ENCODE results near the gene RPAP2. TPM values are rescaled to one million over a fixed set of nuclear protein-coding genes. Genes with fewer than 3 reads are reported as not detected.

RPAP2 gene
- total RNA-seq, 1 donor: 8.7 TPM

- Histone ChIP-seq H3K4me3 (ENCODE audit: insufficient read depth, low read length) (no peak overlapping the region), H2AFZ (ENCODE audit: low read length) (no peak overlapping the region), H3K36me3 (ENCODE audit: insufficient read depth, low read length) (peaks cover 18% of the 10 kb centered on the region), H3K9me3 (ENCODE audit: low read depth, low read length) (no peaks in the 10 kb centered on the region), H3K4me1 (ENCODE audit: insufficient read depth, low read length) (no peaks in the 10 kb centered on the region), H3K27me3 (ENCODE audit: insufficient read depth, low read length) (no peaks in the 10 kb centered on the region), H3K79me2 (ENCODE audit: insufficient read depth, low read length) (no peaks in the 10 kb centered on the region), H3K27ac (ENCODE audit: low read depth, low read length) (no peak overlapping the region), H3K4me2 (ENCODE audit: insufficient read depth, low read length) (no peak overlapping the region), H4K20me1 (ENCODE audit: insufficient read depth, low read length) (peaks cover 3% of the 10 kb centered on the region)
- peak; percentile 87 for TF ChIP-seq CTCF (IDR thresholded peaks at IDR 0.05; ENCODE audit: extremely low read depth, low read depth, low read length)
- DNase-seq (ENCODE audit: insufficient read length, low spot score, missing footprints): no peak
These were observed 7.4 kb upstream of the RPAP2 start for GRCh38 chr1:92291372-92291999.

- H3K79me2 ChIP-seq (ENCODE audit: insufficient read depth, low read length): peaks cover 31% of the 10 kb centered on the region
- no peak for DNase-seq (ENCODE audit: insufficient read length, low spot score, missing footprints)
- TF ChIP-seq CTCF (IDR thresholded peaks at IDR 0.05; ENCODE audit: extremely low read depth, low read depth, low read length): peak; percentile 20
- peak overlapping the region; percentile 91 for H3K27ac ChIP-seq (ENCODE audit: low read depth, low read length)
- H3K9me3 ChIP-seq (ENCODE audit: low read depth, low read length): no peaks in the 10 kb centered on the region
- H3K4me3 ChIP-seq (ENCODE audit: insufficient read depth, low read length): peak overlapping the region; percentile 97
- peak overlapping the region; percentile 99 for H2AFZ ChIP-seq (ENCODE audit: low read length)
- H3K36me3 ChIP-seq (ENCODE audit: insufficient read depth, low read length): peaks cover 10% of the 10 kb centered on the region
- H4K20me1 ChIP-seq (ENCODE audit: insufficient read depth, low read length): no peaks in the 10 kb centered on the region
- peaks cover 10% of the 10 kb centered on the region for H3K4me1 ChIP-seq (ENCODE audit: insufficient read depth, low read length)
- no peaks in the 10 kb centered on the region for H3K27me3 ChIP-seq (ENCODE audit: insufficient read depth, low read length)
- H3K4me2 ChIP-seq (ENCODE audit: insufficient read depth, low read length): peak overlapping the region; percentile 94
These were observed 666 bp upstream of the RPAP2 start for GRCh38 chr1:92298213-92298572.

GRCh38 chr1:92299477-92300150, 755 bp downstream of the RPAP2 start:
- Histone ChIP-seq H4K20me1 (ENCODE audit: insufficient read depth, low read length) (no peaks in the 10 kb centered on the region), H2AFZ (ENCODE audit: low read length) (peak overlapping the region; percentile 99), H3K4me1 (ENCODE audit: insufficient read depth, low read length) (peaks cover 10% of the 10 kb centered on the region), H3K36me3 (ENCODE audit: insufficient read depth, low read length) (peaks cover 14% of the 10 kb centered on the region), H3K4me3 (ENCODE audit: insufficient read depth, low read length) (peak overlapping the region; percentile 97), H3K9me3 (ENCODE audit: low read depth, low read length) (no peaks in the 10 kb centered on the region), H3K27me3 (ENCODE audit: insufficient read depth, low read length) (no peaks in the 10 kb centered on the region), H3K79me2 (ENCODE audit: insufficient read depth, low read length) (peaks cover 31% of the 10 kb centered on the region), H3K27ac (ENCODE audit: low read depth, low read length) (peak overlapping the region; percentile 91), H3K4me2 (ENCODE audit: insufficient read depth, low read length) (peak overlapping the region; percentile 94)
- peak; percentile 65 for DNase-seq (ENCODE audit: insufficient read length, low spot score, missing footprints)
- TF ChIP-seq CTCF (IDR thresholded peaks at IDR 0.05; ENCODE audit: extremely low read depth, low read depth, low read length): no peak

- Histone ChIP-seq H3K4me2 (ENCODE audit: insufficient read depth, low read length) (no peak overlapping the region), H3K27me3 (ENCODE audit: insufficient read depth, low read length) (no peaks in the 10 kb centered on the region), H3K4me1 (ENCODE audit: insufficient read depth, low read length) (peaks cover 10% of the 10 kb centered on the region), H3K27ac (ENCODE audit: low read depth, low read length) (no peak overlapping the region), H4K20me1 (ENCODE audit: insufficient read depth, low read length) (no peaks in the 10 kb centered on the region), H2AFZ (ENCODE audit: low read length) (no peak overlapping the region), H3K36me3 (ENCODE audit: insufficient read depth, low read length) (peaks cover 17% of the 10 kb centered on the region), H3K4me3 (ENCODE audit: insufficient read depth, low read length) (no peak overlapping the region), H3K79me2 (ENCODE audit: insufficient read depth, low read length) (peaks cover 31% of the 10 kb centered on the region), H3K9me3 (ENCODE audit: low read depth, low read length) (no peaks in the 10 kb centered on the region)
- DNase-seq (ENCODE audit: insufficient read length, low spot score, missing footprints): no peak
- TF ChIP-seq CTCF (IDR thresholded peaks at IDR 0.05; ENCODE audit: extremely low read depth, low read depth, low read length): no peak
These were observed 2.2 kb downstream of the RPAP2 start for GRCh38 chr1:92301021-92301420.
